NCI-H2227 (cell line): Measurements from ENCODE around the gene MCC.

Experiments used
- DNase-seq: peaks from one replicate; lab custom pipeline; 2025; ENCODE audit not compliant: unreplicated experiment; lab: John Stamatoyannopoulos, UW

Gene MCC

DNA sequence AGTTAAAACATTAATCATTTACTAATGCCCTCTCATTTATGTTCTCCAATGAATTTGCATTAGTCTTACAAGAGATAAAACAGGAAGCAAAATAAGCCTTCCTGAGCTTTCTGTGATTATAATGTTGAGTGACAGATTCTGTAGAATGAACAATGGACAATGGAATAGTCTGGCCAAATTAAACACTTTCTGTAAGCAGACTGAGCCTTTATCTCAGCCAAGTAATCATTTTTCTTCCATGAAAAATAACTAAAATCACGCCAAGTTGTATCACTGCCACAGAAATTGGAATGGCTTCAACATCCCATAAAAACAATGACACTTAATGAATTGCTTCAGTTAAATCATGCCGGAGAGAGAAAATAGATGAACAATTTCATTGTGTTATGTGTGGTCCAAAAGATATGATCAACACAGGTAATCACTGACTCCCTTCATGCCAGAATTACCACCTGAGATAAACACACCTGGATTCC, 116.5 kb downstream of the MCC start:
- no peak for DNase-seq

DNA sequence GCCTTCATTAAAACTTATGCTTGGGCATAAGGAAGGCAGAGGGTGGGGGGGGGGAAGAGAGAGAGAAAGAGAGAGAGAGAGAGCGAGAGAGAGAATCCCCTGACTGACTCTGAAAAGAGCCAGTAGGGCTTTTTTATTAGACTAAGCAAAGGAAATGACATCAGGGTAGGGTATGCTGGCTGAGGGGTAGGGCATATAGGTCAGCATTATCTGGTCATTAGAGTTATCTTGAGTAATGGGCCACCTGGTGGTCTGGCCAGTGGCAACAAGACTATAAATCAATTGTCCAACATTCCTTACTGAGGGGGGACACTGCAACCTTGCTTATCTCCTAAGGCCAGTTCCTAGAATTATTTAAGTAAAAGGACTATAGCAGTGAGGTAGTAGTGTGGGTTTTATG, 120.7 kb downstream of the MCC start:
- DNase-seq: no peak

DNA sequence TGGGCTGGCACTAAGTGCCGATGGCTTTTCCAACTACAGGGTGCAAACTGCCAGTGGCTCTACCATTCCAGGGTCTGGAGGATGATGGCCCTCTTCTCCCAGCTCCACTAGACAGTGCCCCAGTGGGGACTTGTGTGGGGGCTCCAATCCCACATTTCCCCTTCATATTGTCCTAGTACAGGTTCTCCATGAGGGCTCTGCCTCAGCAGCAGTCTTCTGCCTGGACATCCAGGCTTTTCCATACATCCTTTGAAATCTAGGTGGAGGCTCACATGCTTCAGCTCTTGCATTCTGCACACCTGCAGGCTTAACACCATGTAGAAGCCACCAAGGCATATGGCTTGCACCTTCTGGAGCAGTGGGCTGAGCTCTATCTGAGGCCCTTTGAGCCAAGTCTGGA, 123.8 kb downstream of the MCC start:
- DNase-seq: no peak

GRCh38 chr5:113361701-113362100, 126.6 kb downstream of the MCC start:
- DNase-seq: no peak

GRCh38 chr5:113359419-113359818, 128.8 kb downstream of the MCC start:
- no peak for DNase-seq

GRCh38 chr5:113358696-113359095, 129.6 kb downstream of the MCC start:
- DNase-seq: no peak

GRCh38 chr5:113357696-113358476, 130.4 kb downstream of the MCC start:
- no peak for DNase-seq

DNA sequence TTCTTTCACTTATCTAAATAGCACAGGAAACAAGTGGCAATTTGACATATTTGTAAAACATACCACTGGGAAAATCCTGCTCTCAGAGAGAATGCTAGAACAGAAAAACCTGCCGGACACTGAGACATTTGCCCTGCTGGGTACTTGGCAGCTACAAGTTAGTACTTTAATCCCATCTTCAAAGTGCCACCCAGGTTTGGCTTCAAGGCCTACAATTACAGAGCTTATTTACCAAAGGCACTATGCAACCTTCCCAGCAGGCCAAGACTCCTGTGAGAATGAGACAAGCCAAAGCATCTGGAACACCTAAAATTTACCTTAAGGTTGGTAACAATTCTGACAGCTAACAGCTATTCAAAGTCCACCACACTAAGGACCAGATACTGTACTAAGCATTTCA, 131.8 kb downstream of the MCC start:
- DNase-seq: no peak

DNA sequence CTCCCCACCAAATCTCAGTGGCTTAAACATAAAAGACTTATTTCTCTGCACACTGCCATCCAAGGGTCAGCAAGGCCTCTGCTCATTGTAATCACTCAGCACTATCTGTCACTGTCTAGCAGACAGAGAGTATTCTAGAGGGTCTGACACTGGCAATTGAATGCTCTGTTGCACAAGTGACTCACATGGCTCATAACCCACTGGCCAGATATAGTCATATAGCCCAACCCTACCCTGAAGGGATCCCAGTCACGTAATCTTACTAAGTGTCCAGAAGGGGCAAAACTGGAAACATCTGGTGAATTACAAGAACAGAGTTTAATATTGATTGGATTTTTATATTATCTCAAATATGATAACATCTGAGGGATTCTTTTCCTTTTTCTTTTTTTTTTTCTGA, 134.2 kb downstream of the MCC start:
- DNase-seq: no peak

GRCh38 chr5:113347572-113347971, 140.7 kb downstream of the MCC start:
- DNase-seq: no peak

DNA sequence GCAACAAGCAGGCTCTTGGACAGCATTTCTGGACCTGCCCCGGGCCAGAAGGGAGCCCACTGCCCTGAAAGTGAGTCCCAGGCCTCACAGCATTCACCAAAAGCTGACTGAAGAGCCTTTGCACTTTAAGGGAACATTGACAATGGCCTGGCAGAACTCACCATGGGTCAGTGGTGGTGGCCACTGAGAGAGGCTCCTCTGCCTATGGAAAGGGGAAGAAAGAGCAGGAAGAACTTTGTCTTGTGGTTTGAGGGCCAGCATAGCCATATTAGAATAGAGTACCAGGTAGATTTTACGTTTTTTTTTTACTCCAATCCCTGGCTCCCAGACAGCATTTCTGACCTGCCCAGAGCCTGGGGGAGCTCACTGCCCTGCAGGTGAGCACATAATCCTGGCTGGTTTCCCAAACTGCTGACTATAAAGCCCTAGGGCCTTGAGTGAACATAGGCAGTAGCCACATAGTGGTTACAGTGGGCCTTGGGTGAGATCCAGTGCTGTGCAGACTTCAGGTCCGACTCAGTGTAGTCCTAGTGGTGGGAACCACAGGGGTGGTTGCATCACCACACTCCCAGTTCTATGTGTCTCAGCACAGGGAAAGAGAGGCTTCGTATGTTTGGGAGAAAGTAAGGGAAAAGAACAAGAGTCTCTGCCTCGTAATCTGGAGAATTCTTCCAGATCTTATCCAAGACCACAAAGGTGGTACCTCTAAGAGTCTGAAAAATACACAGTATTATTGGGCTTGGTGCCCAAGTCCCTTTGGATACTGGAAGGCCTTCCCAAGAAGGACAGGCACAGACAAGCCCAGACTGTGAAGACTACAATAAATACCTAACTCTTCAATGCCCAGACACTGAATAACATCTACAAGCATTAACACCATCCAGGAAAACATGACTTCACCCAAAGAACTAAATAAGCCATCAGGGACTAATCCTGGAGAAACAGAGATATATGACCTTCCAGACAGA, 143.0 kb downstream of the MCC start:
- DNase-seq: no peak

GRCh38 chr5:113343343-113343742, 144.9 kb downstream of the MCC start:
- DNase-seq: no peak

DNA sequence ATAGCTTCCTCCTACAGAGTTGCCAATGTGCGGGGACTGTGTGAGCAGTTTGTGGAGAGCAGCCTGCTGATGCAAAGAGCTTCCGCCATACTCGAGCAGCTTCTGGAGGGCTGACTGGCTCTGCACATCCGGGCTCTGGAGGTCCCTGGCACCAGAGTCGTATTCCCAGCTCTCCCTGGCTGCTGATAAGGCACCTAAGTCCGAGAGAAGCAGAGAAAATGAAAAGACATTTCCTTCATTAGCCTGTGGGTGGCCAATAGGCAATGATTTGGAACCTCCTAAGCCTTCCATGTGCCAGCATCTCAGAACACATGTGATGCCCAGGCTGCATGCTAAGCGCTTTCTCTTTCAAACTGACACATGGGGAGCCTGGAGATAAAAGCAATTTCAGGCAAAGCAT, 147.7 kb downstream of the MCC start:
- no peak for DNase-seq

DNA sequence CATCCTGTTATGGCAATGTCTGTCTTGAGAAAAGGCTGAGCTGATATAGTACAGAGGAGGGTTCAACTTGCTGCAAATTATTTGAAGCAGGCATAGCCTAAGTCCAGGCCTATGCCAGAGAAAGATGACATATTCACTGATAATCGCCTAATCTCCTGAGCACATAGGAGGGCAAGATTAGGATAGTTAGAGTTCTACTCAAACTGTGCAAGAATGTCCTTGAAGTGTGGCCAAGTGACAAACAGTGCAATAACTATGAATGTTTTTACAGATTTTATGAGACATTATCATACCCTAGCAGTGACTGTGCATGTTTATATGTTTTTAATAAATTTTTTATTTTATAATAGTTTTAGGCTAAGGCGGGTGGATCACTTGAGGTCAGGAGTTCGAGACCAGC, 149.6 kb downstream of the MCC start:
- no peak for DNase-seq

DNA sequence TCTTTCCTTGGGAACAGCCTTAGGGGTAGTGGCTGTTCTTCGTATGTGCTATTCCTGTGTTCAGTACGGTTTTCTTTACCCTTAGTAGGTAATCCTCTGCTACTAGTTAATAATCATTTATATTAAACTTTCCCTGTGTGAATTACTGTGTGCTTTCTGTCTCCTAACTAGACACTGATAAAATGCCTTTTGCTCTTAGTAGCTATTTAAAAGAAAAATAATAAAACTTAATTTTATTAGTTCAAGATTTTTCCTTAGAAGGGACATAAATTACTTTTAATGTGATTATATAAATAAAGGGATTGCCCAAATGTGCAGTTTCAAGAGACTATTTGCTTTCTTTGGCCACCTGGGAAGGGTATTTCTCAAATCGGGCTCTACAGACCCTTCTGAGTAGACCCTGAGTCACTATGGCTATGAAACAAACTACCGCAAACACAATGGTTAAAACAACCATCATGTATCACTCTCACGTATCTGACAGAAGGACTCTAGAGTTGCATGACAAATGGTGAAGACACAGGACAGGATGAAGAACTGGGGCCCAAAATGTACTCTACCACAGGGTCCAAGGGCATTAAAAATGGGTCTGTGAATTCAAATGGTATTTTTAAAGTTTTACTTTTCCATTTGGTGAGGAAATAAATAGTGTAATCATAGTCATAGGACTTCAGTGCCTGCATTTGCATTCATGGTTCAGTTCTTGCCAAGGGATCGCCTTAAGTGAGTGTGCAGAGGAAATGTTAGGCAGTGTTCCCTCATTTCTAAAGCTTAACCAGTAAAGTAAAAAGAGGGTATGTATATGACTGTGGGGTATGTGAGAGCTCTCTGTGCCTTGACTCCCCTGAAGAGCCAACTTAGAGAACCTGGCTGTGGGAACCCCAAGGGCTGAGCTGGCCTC, 150.5 kb downstream of the MCC start:
- no peak for DNase-seq

- peak; percentile 36 for DNase-seq
These were observed 151.3 kb downstream of the MCC start for GRCh38 chr5:113336975-113337374.

DNA sequence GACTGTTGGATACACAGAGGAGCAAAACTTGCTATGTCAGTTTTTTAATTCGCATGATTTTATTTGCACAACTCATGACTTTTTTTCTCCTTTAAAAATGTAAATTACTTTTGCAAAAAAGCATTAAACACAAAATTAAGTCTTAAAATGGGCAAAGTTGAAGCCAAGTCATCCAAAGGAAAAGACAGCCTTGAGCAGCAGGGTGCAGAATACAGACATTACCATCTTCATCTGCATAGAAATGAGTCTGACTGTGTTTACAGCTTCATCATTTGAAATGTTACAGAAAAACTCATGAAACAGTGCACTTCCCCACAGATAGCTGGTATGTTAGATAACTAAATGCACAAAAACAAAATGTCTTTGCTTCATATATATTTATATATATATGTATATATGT, 154.8 kb downstream of the MCC start:
- no peak for DNase-seq

DNA sequence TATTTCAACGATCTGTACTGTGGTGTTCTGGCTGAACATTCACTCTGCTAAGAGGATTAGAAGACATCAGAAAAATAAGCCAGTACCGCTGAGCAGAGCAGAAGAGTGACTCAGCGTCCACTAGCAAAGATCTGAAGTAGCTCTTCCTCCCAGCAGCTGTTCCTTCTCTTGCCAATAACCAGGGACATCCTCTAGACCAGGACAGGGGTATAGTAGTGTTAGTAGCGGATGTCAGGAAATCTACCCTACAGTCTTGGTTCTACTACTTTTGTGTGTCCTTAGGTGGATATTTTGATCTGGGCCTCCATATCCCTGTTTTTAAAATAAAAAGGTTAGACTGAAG, 157.1 kb downstream of the MCC start:
- no peak for DNase-seq

DNA sequence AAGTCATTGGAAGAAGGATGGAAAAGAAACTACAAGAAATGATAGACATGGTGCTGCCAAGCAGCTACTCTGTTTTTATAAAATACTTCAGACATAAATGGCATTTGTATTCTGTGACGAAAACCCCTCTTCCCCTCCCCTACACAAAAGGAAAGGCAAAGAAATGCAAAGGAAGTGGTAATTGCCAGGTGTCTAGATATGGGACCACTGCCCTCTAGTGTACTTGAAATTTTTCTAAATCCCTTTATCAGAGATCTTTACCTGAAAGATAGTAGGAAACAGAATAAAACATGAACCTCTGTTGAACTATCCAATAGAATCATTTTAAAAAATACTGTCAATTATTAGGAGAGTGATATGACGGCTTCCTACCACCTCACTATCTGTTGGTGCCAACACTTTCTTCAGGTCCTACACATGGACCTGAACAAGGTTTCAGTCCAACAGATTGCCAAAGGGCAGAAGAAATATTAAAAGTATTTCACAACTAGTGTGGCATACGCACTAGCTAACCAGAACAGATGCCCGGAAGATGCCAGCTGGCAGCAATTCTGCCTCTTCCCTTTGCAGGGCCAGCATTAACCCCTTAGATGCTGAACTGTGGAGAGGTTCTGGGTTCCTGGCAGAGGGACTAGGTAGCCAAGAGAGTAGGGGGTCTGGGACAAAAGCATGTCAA, 157.6 kb downstream of the MCC start:
- DNase-seq: peak; percentile 45

DNA sequence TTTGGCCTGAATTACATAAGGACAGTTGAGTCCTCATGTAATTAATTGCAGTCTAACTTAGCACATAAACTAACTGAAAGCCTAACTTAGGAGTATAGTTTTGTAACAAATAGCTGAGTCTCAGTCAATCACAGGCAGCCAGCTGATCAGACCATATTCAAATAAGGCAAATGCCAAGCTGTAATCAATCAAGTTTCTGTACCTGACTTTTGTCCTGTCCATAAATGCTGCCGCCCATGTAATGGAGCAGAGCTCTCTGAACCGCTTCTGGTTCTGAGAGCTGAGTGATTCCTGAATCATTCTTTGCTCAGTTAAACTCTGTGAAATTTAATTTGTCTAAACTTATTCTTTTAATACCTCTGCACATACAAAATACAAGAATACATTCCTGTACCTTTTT, 158.3 kb downstream of the MCC start:
- no peak for DNase-seq

DNA sequence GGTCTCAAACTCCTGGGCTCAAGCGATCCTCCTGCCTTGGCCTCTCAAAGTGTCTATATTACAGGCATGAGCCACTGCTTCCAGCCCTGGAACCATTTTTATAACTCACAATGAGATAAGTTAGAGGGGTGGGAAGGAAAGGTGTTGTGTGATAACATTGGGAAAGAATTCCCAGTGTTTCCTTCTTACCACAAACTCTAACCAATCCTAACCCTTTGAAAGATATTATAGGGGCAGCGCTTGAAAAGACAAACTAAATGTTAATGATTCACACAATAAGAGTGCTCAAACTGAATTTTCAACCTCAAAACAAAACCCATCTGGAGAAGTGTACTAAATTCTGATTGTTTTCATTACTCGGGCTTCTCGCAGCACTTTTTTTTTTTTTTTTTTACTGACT, 163.2 kb downstream of the MCC start:
- no peak for DNase-seq
